AG04450 (cell line): ENCODE measurements around the gene C21orf58. TPM values are rescaled to one million over a fixed set of nuclear protein-coding genes. Genes with fewer than 3 reads are reported as not detected.

Experiments
- CTCF ChIA-PET: fragments of 300-600, 350-600 bp; formaldehyde crosslinking; extraction: SDS; loops from one replicate; lab custom pipeline; 2022; ENCODE audit warnings: antibody characterized with exemption, inconsistent platforms; lab: Charles Lee
- POLR2A ChIA-PET: fragments of 350-600 bp; formaldehyde crosslinking; extraction: SDS; loops from one replicate; lab custom pipeline; 2021; ENCODE audit warnings: antibody characterized with exemption, inconsistent platforms; lab: Yijun Ruan, JAX
- DNase-seq: peaks from one replicate; pipeline ENCODE4 v3.0.0-alpha.2; 2011; ENCODE audit warnings: low read depth, low spot score
- H3K27ac ChIP-seq: one replicate; pipeline ENCODE4 v1.5.1; 2012; ENCODE audit warnings: low read depth, low read length, control low read depth
- H3K27me3 ChIP-seq: one replicate; pipeline ENCODE4 v1.6.0; 2012; ENCODE audit warnings: low read length; ENCODE audit not compliant: control insufficient read depth, insufficient read depth
- H3K4me3 ChIP-seq: 2 replicates; pipeline ENCODE4 v1.5.1; 2011; ENCODE audit warnings: mild to moderate bottlenecking, low read depth, low read length, control low read depth
- H3K9me3 ChIP-seq: 2 replicates; pipeline ENCODE4 v1.5.1; 2012; ENCODE audit warnings: low read length; ENCODE audit not compliant: control insufficient read depth, insufficient read depth
- CTCF ChIP-seq: IDR thresholded peaks from 2 replicates; pipeline ENCODE4 v1.5.1; 2011; ENCODE audit warnings: low read depth, low read length, control low read depth, inconsistent platforms
- polyA plus RNA-seq: library from polyadenylated mRNA; depleted of rRNA; stranded (reverse); fragments of >200 nt; gene quantifications from 2 replicates; pipeline ENCODE4 v1.2.3, GENCODE V29; 2011

Gene C21orf58
- polyA plus RNA-seq, 1 experiment = 1.2 TPM

GRCh38 chr21:46304437-46304836 is 19.2 kb downstream of the C21orf58 start:
- DNase-seq = no peak
- TF ChIP-seq CTCF = no peak
- ChIA-PET CTCF (no interaction called here), POLR2A (no interaction called here)
- Histone ChIP-seq H3K27ac (no peak overlapping the region), H3K9me3 (no peaks in the 10 kb centered on the region; the same call in 1 of the 2 replicates), H3K27me3 (no peaks in the 10 kb centered on the region), H3K4me3 (no peak overlapping the region)

- H3K4me3 ChIP-seq = no peak overlapping the region
- no peak for DNase-seq
- H3K27ac ChIP-seq = no peak overlapping the region
- H3K27me3 ChIP-seq = no peaks in the 10 kb centered on the region
- no peak for TF ChIP-seq CTCF
- peaks cover 3% of the 10 kb centered on the region; the same call in 1 of the 2 replicates for H3K9me3 ChIP-seq
- CTCF ChIA-PET = no interaction called here
- POLR2A ChIA-PET = no interaction called here
Measured at GRCh38 chr21:46301759-46302158, 21.9 kb downstream of the C21orf58 start.

GRCh38 chr21:46299167-46299566 is 24.5 kb downstream of the C21orf58 start:
- TF ChIP-seq CTCF = no peak
- H3K27me3 ChIP-seq = no peaks in the 10 kb centered on the region
- no peak overlapping the region for H3K27ac ChIP-seq
- H3K4me3 ChIP-seq = no peak overlapping the region
- ChIA-PET POLR2A (no interaction called here), CTCF (no interaction called here)
- no peak for DNase-seq
- peaks cover 3% of the 10 kb centered on the region; the same call in 1 of the 2 replicates for H3K9me3 ChIP-seq

GRCh38 chr21:46297338-46298271 is 26.1 kb downstream of the C21orf58 start:
- no peak for DNase-seq
- POLR2A ChIA-PET = no interaction called here
- CTCF ChIA-PET = interaction anchor here (0.7 kb wide), 1 partner anchor 154 kb away, joined by 5 read pairs; no protein-coding TSS in a partner anchor

More at GRCh38 chr21:46297338-46298271, 26.1 kb downstream of the C21orf58 start:
- peaks cover 7% of the 10 kb centered on the region for H3K9me3 ChIP-seq
- no peak for TF ChIP-seq CTCF
- H3K27ac ChIP-seq = no peak overlapping the region
- H3K4me3 ChIP-seq = peak overlapping the region; percentile 32
- no peaks in the 10 kb centered on the region for H3K27me3 ChIP-seq
